ENCODE data around the gene MYO9B. TPM values are rescaled to one million over a fixed set of nuclear protein-coding genes. Genes with fewer than 3 reads are reported as not detected.

MYO9B gene
- polyA plus RNA-seq, 1 donor (not counting 4 experiments of a cell fraction or from before 2014, with no cell fraction given) = 14.3 TPM

GRCh38 chr19:17037966-17038500 lies 37.5 kb upstream of the MYO9B start:
- no peak for TF ChIP-seq CTCF (optimal IDR thresholded peaks at IDR 0.05 in 1 of 3, IDR thresholded peaks at IDR 0.05 in 1 of 3, conservative IDR thresholded peaks at IDR 0.05 in 1 of 3; ENCODE audit: extremely low read depth in 1 of 3, insufficient read depth in 2 of 3, low read length in 3 of 3)
- TF ChIP-seq EZH2 (IDR thresholded peaks at IDR 0.05; ENCODE audit: low read length) = no peak
- H3K9me1 ChIP-seq (ENCODE audit: control insufficient read depth, extremely low read depth, insufficient read depth, low read length) = no peaks in the 10 kb centered on the region
- H3K36me3 ChIP-seq (ENCODE audit: control insufficient read depth in 2 of 2, extremely low read depth in 1 of 2, insufficient read depth in 2 of 2, low read length in 2 of 2) = no peaks in the 10 kb centered on the region
- no peak for DNase-seq (ENCODE audit: low read depth, low spot score)
- H3K9ac ChIP-seq (ENCODE audit: control insufficient read depth, extremely low read depth, insufficient read depth, low read length) = no peak overlapping the region
- no peak overlapping the region for H2AFZ ChIP-seq (ENCODE audit: control insufficient read depth, low read length)
- no peak overlapping the region for H3K4me3 ChIP-seq (ENCODE audit: control insufficient read depth in 2 of 3, extremely low read depth in 1 of 3, insufficient read depth in 2 of 3, low read depth in 1 of 3, low read length in 3 of 3)
- no peaks in the 10 kb centered on the region for H3K4me1 ChIP-seq (ENCODE audit: control insufficient read depth, extremely low read depth, insufficient read depth, low read length)
- H3K79me2 ChIP-seq (ENCODE audit: control insufficient read depth, insufficient read depth, low read length) = no peaks in the 10 kb centered on the region
- H3K9me3 ChIP-seq (ENCODE audit: control insufficient read depth, low read depth, low read length) = no peaks in the 10 kb centered on the region
- H3K27ac ChIP-seq (ENCODE audit: control insufficient read depth, insufficient read depth, low read length) = no peak overlapping the region
- FAIRE-seq = no peak
- dilution Hi-C loops (cut with MboI; ENCODE audit: extremely low pct_ligation_motif_present, low sequenced_read_pairs) = no loop called here
- H3K4me2 ChIP-seq (ENCODE audit: control insufficient read depth, extremely low read depth, insufficient read depth, low read depth, low read length) = no peak overlapping the region
- H3K27me3 ChIP-seq (ENCODE audit: control insufficient read depth, extremely low read depth, insufficient read depth, low read length) = peaks cover 3% of the 10 kb centered on the region
- H4K20me1 ChIP-seq (ENCODE audit: control insufficient read depth, extremely low read depth, insufficient read depth, low read length) = no peaks in the 10 kb centered on the region

GRCh38 chr19:17041976-17042375 lies 33.6 kb upstream of the MYO9B start:
- H2AFZ ChIP-seq (ENCODE audit: control insufficient read depth, low read length) = no peak overlapping the region
- H3K27me3 ChIP-seq (ENCODE audit: control insufficient read depth, extremely low read depth, insufficient read depth, low read length) = peaks cover 3% of the 10 kb centered on the region
- H3K4me3 ChIP-seq (ENCODE audit: control insufficient read depth in 2 of 3, extremely low read depth in 1 of 3, insufficient read depth in 2 of 3, low read depth in 1 of 3, low read length in 3 of 3) = no peak overlapping the region
- no peak overlapping the region for H3K4me2 ChIP-seq (ENCODE audit: control insufficient read depth, extremely low read depth, insufficient read depth, low read depth, low read length)
- H3K36me3 ChIP-seq (ENCODE audit: control insufficient read depth in 2 of 2, extremely low read depth in 1 of 2, insufficient read depth in 2 of 2, low read length in 2 of 2) = no peaks in the 10 kb centered on the region
- FAIRE-seq (no peak), DNase-seq (ENCODE audit: low read depth, low spot score) (no peak)
- no peaks in the 10 kb centered on the region for H3K4me1 ChIP-seq (ENCODE audit: control insufficient read depth, extremely low read depth, insufficient read depth, low read length)
- no peak overlapping the region for H3K9ac ChIP-seq (ENCODE audit: control insufficient read depth, extremely low read depth, insufficient read depth, low read length)
- no peaks in the 10 kb centered on the region for H3K9me3 ChIP-seq (ENCODE audit: control insufficient read depth, low read depth, low read length)
- H4K20me1 ChIP-seq (ENCODE audit: control insufficient read depth, extremely low read depth, insufficient read depth, low read length) = no peaks in the 10 kb centered on the region
- TF ChIP-seq EZH2 (IDR thresholded peaks at IDR 0.05; ENCODE audit: low read length) (no peak), CTCF (optimal IDR thresholded peaks at IDR 0.05 in 1 of 3, IDR thresholded peaks at IDR 0.05 in 1 of 3, conservative IDR thresholded peaks at IDR 0.05 in 1 of 3; ENCODE audit: extremely low read depth in 1 of 3, insufficient read depth in 2 of 3, low read length in 3 of 3) (no peak)
- H3K9me1 ChIP-seq (ENCODE audit: control insufficient read depth, extremely low read depth, insufficient read depth, low read length) = no peaks in the 10 kb centered on the region
- no peak overlapping the region for H3K27ac ChIP-seq (ENCODE audit: control insufficient read depth, insufficient read depth, low read length)
- no peaks in the 10 kb centered on the region for H3K79me2 ChIP-seq (ENCODE audit: control insufficient read depth, insufficient read depth, low read length)
- dilution Hi-C loops (cut with MboI; ENCODE audit: extremely low pct_ligation_motif_present, low sequenced_read_pairs) = no loop called here
